HCT116 (cell line): ENCODE results near the gene TMEM94. TPM values are rescaled to one million over a fixed set of nuclear protein-coding genes. Genes with fewer than 3 reads are reported as not detected.
A peak's percentile ranks its signal among the peaks of the same experiment; 100 is the strongest.

Source experiments
- ATAC-seq: fragments of 200-7000 bp; cut with Tn5 transposase; 2 replicates; pipeline ENCODE4 v1.9.1; 2020; ENCODE audit warnings: mild to moderate bottlenecking, moderate library complexity
- BruUV-seq: library from RNA; stranded (reverse); fragments of 400-500 nt; replicated peaks from 2 replicates; lab custom pipeline; 2021; lab: Mats Ljungman, UMichigan
- CTCF ChIA-PET: fragments of 300-600 bp; sonication (Branson Sonifier 250); formaldehyde crosslinking; loops from one replicate; lab custom pipeline; 2021; ENCODE audit warnings: antibody characterized with exemption; lab: Charles Lee
- POLR2A ChIA-PET: fragments of 300-600, 350-600 bp; sonication (Branson Sonifier 250); formaldehyde crosslinking; loops from one replicate; lab custom pipeline; 2021; ENCODE audit warnings: antibody characterized with exemption; lab: Charles Lee
- RAD21 ChIA-PET, 2 experiments: fragments of 300-600 bp; sonication (Branson Sonifier 250); formaldehyde crosslinking; loops; one replicate each; lab custom pipeline; 2023; ENCODE audit warnings: low total read pairs in 2 of 2; ENCODE audit not compliant: uncharacterized antibody in 2 of 2, unreplicated experiment in 2 of 2, low non-redundant PET in 1 of 2; lab: Charles Lee
- DNase-seq: peaks from one replicate; pipeline ENCODE4 v3.0.0-alpha.2; 2010; ENCODE audit warnings: low read depth, low spot score
- H2AFZ ChIP-seq: fragments of 200-600 bp; shearing (Covaris generic), sonication (generic); 2 replicates; pipeline ENCODE4 v1.6.1; 2017; ENCODE audit warnings: low read depth, mixed run types, mixed read lengths, antibody characterized with exemption, low read length; ENCODE audit not compliant: poor library complexity, severe bottlenecking
- H3K27ac ChIP-seq: 2 replicates; pipeline ENCODE4 v1.5.1; 2012; ENCODE audit warnings: low read depth, low read length
- H3K27me3 ChIP-seq: fragments of 200-600 bp; sonication (generic); 2 replicates; pipeline ENCODE4 v1.6.1; 2016; ENCODE audit warnings: mixed run types, low read length, mixed read lengths; ENCODE audit not compliant: insufficient read depth
- H3K36me3 ChIP-seq, 2 experiments: fragments of 200-500 bp in 1 of 2; fragments of 200-600 bp in 1 of 2; sonication (Bioruptor generic) in 1 of 2; sonication (generic) in 1 of 2; 2 replicates each; pipeline versions ENCODE4 v1.5.1 to v1.6.1; 2014 to 2016; ENCODE audit warnings: low read length in 2 of 2, inconsistent platforms in 1 of 2, mixed read lengths in 1 of 2, mixed run types in 1 of 2; ENCODE audit not compliant: insufficient read depth in 2 of 2, control insufficient read depth in 1 of 2
- H3K4me1 ChIP-seq, 2 experiments: fragments of 200-600 bp in 1 of 2; sonication (generic) in 1 of 2; 2 replicates each; pipeline versions ENCODE4 v1.5.1 to v1.6.1; 2012 to 2017; ENCODE audit warnings: low read length in 2 of 2, inconsistent platforms in 1 of 2, mild to moderate bottlenecking in 1 of 2, mixed read lengths in 1 of 2, mixed run types in 1 of 2, moderate library complexity in 1 of 2; ENCODE audit not compliant: insufficient read depth in 2 of 2, control insufficient read depth in 1 of 2
- H3K4me2 ChIP-seq: fragments of 200-600 bp; sonication (generic); 2 replicates; pipeline ENCODE4 v1.6.1; 2017; ENCODE audit warnings: mixed run types, low read length, mixed read lengths
- H3K4me3 ChIP-seq, 2 experiments: fragments of 200-600 bp in 1 of 2; sonication (generic) in 1 of 2; replicated peaks in 1 of 2; 2 replicates each; pipeline ENCODE4 v1.5.1; 2011 to 2016; ENCODE audit warnings: low read length in 2 of 2, control low read depth in 1 of 2, low read depth in 1 of 2, mild to moderate bottlenecking in 1 of 2, mixed read lengths in 1 of 2, mixed run types in 1 of 2
- H3K79me2 ChIP-seq: fragments of 200-600 bp; sonication (generic); 2 replicates; pipeline ENCODE4 v1.6.1; 2017; ENCODE audit warnings: mild to moderate bottlenecking, mixed run types, low read length, moderate library complexity, mixed read lengths; ENCODE audit not compliant: insufficient read depth
- H3K9ac ChIP-seq: fragments of 200-600 bp; sonication (generic); 2 replicates; pipeline ENCODE4 v1.6.1; 2016; ENCODE audit warnings: low read length, mixed read lengths
- H3K9me2 ChIP-seq: fragments of 200-600 bp; sonication (generic), shearing (Covaris generic); 2 replicates; pipeline ENCODE4 v1.6.1; 2017; ENCODE audit warnings: mixed run types, mild to moderate bottlenecking, moderate library complexity; ENCODE audit not compliant: insufficient read depth
- H3K9me3 ChIP-seq, 2 experiments: fragments of 200-500 bp in 1 of 2; fragments of 200-600 bp in 1 of 2; sonication (Bioruptor generic) in 1 of 2; sonication (generic) in 1 of 2; 2 replicates each; pipeline ENCODE4 v1.6.1; 2014 to 2017; ENCODE audit warnings: low read length in 2 of 2, mixed read lengths in 2 of 2, inconsistent platforms in 1 of 2, low read depth in 1 of 2, mild to moderate bottlenecking in 1 of 2, mixed run types in 1 of 2, moderate library complexity in 1 of 2; ENCODE audit not compliant: control insufficient read depth in 1 of 2, insufficient read depth in 1 of 2
- H4K20me1 ChIP-seq: fragments of 200-600 bp; sonication (generic), shearing (Covaris generic); 2 replicates; pipeline ENCODE4 v1.6.1; 2017; ENCODE audit warnings: mixed run types, mild to moderate bottlenecking, moderate library complexity; ENCODE audit not compliant: insufficient read depth
- CBX3 ChIP-seq: IDR thresholded peaks from 2 replicates; pipeline ENCODE4 v1.6.1; 2012; ENCODE audit warnings: low read depth
- CEBPB ChIP-seq: IDR thresholded peaks from 2 replicates; pipeline ENCODE4 v1.6.1; 2012; ENCODE audit warnings: low read depth
- EGR1 ChIP-seq: IDR thresholded peaks from 2 replicates; pipeline ENCODE4 v1.6.1; 2012; ENCODE audit warnings: low read depth
- ELF1 ChIP-seq: IDR thresholded peaks from 2 replicates; pipeline ENCODE4 v1.6.1; 2012; ENCODE audit warnings: low read depth, borderline replicate concordance
- EZH2phosphoT487 ChIP-seq: fragments of 200-600 bp; IDR thresholded peaks from 2 replicates; pipeline ENCODE4 v1.6.1; 2018; ENCODE audit warnings: antibody characterized with exemption, borderline replicate concordance
- POLR2A ChIP-seq: IDR thresholded peaks from 2 replicates; pipeline ENCODE4 v1.7.0; 2011; ENCODE audit warnings: borderline replicate concordance; ENCODE audit not compliant: insufficient read depth, insufficient read length; ENCODE audit errors: extremely low read depth
- POLR2AphosphoS5 ChIP-seq: IDR thresholded peaks from 2 replicates; pipeline ENCODE4 v1.6.1; 2011; ENCODE audit warnings: mild to moderate bottlenecking, low read depth, low read length, moderate library complexity
- RAD21 ChIP-seq: IDR thresholded peaks from 2 replicates; pipeline ENCODE4 v1.6.1; 2012; ENCODE audit warnings: low read depth, mild to moderate bottlenecking
- SP1 ChIP-seq: IDR thresholded peaks from 2 replicates; pipeline ENCODE4 v1.6.1; 2012; ENCODE audit warnings: low read depth
- SRF ChIP-seq: IDR thresholded peaks from 2 replicates; pipeline ENCODE4 v1.6.1; 2012; ENCODE audit warnings: low read depth
- YY1 ChIP-seq: IDR thresholded peaks from 2 replicates; pipeline ENCODE4 v1.6.1; 2011; ENCODE audit warnings: low read length, low read depth, moderate library complexity, mild to moderate bottlenecking; ENCODE audit not compliant: insufficient replicate concordance; ENCODE audit errors: extremely low read depth
- intact Hi-C: fragments of 100-400 bp; cut with micrococcal nuclease; formaldehyde crosslinking; loops from 2 replicates; pipeline ENCODE4 v1.10.0; 2022
- total RNA-seq: library from RNA; stranded (reverse); gene quantifications from one replicate; pipeline ENCODE4 v1.2.1, GENCODE V29; 2021; ENCODE audit not compliant: unreplicated experiment
- TF ChIP-seq, protein P1 (sequence below): IDR thresholded peaks from 2 replicates; pipeline ENCODE4 v1.6.1; 2012; ENCODE audit warnings: low read depth
- TF ChIP-seq, protein P2 (sequence below): IDR thresholded peaks from 2 replicates; pipeline ENCODE4 v1.6.1; 2011; ENCODE audit warnings: mild to moderate bottlenecking, low read length, moderate library complexity; ENCODE audit not compliant: insufficient replicate concordance; ENCODE audit errors: extremely low read depth
- TF ChIP-seq, protein P3 (sequence below): IDR thresholded peaks from 2 replicates; pipeline ENCODE4 v1.6.1; 2012
- TF ChIP-seq, protein P4 (sequence below): IDR thresholded peaks from 2 replicates; pipeline ENCODE4 v1.6.1; 2012
- TF ChIP-seq, protein P5 (sequence below), 3 experiments: fragments of 200-600 bp in 1 of 3; sonication (generic) in 1 of 3; IDR thresholded peaks in 2 of 3; conservative IDR thresholded peaks in 1 of 3; 2 replicates each; pipeline ENCODE4 v1.5.1; 2012 to 2017; ENCODE audit warnings: low read depth in 2 of 3, low read length in 2 of 3, antibody characterized with exemption in 1 of 3, borderline replicate concordance in 1 of 3, control low read depth in 1 of 3, mild to moderate bottlenecking in 1 of 3, mixed read lengths in 1 of 3, mixed run types in 1 of 3, moderate library complexity in 1 of 3; ENCODE audit not compliant: insufficient read depth in 1 of 3

Gene TMEM94
- total RNA-seq, 1 experiment from 2014 or later = 75.4 TPM

DNA sequence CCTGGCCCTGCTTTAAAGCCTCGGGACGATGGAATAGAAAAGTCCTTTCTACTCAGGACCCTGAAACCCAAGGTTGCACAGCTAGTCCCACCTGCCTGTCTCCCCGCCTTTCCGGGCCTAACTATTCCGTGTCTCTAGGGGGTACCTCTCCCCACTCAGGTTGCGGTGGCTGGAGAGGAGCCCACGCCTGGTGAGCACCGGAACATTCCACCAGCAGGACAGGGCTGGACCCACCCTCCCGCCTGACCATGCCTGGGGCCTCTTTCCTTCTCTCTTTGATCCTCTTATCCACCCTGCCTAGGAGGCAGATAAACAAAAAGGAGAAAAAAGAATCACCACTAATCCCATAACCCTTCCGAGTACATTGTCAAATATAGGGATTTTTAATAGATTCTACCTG is 79.9 kb downstream of the TMEM94 start (continued):
- TF ChIP-seq, protein P1, sequence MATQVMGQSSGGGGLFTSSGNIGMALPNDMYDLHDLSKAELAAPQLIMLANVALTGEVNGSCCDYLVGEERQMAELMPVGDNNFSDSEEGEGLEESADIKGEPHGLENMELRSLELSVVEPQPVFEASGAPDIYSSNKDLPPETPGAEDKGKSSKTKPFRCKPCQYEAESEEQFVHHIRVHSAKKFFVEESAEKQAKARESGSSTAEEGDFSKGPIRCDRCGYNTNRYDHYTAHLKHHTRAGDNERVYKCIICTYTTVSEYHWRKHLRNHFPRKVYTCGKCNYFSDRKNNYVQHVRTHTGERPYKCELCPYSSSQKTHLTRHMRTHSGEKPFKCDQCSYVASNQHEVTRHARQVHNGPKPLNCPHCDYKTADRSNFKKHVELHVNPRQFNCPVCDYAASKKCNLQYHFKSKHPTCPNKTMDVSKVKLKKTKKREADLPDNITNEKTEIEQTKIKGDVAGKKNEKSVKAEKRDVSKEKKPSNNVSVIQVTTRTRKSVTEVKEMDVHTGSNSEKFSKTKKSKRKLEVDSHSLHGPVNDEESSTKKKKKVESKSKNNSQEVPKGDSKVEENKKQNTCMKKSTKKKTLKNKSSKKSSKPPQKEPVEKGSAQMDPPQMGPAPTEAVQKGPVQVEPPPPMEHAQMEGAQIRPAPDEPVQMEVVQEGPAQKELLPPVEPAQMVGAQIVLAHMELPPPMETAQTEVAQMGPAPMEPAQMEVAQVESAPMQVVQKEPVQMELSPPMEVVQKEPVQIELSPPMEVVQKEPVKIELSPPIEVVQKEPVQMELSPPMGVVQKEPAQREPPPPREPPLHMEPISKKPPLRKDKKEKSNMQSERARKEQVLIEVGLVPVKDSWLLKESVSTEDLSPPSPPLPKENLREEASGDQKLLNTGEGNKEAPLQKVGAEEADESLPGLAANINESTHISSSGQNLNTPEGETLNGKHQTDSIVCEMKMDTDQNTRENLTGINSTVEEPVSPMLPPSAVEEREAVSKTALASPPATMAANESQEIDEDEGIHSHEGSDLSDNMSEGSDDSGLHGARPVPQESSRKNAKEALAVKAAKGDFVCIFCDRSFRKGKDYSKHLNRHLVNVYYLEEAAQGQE = no peak
- TF ChIP-seq, all 23 proteins: peak for 0

DNA sequence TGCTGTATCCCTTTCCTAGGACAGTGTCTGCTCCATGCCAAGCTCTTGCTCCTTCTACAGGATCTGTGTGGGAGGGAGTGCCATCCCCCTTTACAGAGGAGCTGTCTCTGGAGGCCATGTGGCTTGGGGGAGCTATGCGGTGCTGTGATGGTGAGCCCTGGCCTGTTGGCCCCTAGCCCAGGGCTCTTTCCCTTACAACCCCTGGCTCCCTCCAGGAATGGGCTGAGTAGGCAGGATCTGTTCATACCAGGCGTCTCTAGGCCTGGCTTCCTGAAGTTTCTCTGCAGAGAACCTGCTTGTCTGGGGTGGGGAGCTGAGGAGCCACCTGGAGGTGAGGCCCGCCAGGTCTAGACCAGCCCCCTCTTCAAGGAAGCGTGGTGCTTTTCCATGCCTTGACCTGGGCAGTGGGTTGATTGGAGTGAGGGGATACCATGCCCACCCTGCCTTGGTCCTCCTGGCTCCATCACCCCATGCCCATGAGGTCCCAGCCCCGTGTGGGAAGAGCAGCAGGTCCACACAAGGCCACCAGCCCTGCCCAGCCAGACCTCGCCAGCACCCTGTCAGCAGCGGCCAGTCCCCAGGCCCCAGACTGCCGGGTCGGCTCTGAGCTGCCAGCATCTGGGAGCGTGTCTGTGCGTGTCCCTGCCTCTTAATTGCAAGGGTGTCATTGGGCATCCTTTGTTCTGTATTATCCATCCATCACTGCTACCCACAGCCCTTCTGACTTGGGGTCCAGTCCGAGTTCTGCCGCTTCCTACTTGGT is 83.7 kb downstream of the TMEM94 start:
- no peaks in the 10 kb centered on the region for H3K9me2 ChIP-seq
- POLR2A ChIA-PET = interaction anchor here (1.1 kb wide), 1 partner anchor 9 kb away, joined by 4 read pairs; no protein-coding TSS in a partner anchor
- CTCF ChIA-PET = interaction anchor here (1.5 kb wide), 1 partner anchor 13 kb away, joined by 4 read pairs; no protein-coding TSS in a partner anchor
- H4K20me1 ChIP-seq = no peaks in the 10 kb centered on the region
- no peaks in the 10 kb centered on the region for H3K27me3 ChIP-seq
- no peaks in the 10 kb centered on the region for H3K9me3 ChIP-seq
- H3K79me2 ChIP-seq = peaks cover 97% of the 10 kb centered on the region
- peaks cover under 1 to 28% of the 10 kb centered on the region in 2 experiments; a peak in 2 of 4 replicates for H3K4me1 ChIP-seq
- H3K4me3 ChIP-seq = no peak overlapping the region
- no TSS peak for BruUV-seq
- H3K9ac ChIP-seq = no peak overlapping the region
- peak; percentile 18; the same call in 1 of the 2 replicates for ATAC-seq
- H3K27ac ChIP-seq = peak overlapping the region; percentile 16; the same call in 1 of the 2 replicates
- intact Hi-C loops = no loop called here
- H3K4me2 ChIP-seq = no peak overlapping the region
- H3K36me3 ChIP-seq = no peaks in the 10 kb centered on the region; a peak in 1 of 4 replicates
- RAD21 ChIA-PET = no interaction called here
- DNase-seq = no peak
- no peak overlapping the region for H2AFZ ChIP-seq
- TF ChIP-seq EGR1 (no peak), YY1 (no peak), RAD21 (no peak), CEBPB (no peak), EZH2phosphoT487 (no peak), CBX3 (no peak), ELF1 (no peak), SRF (no peak), SP1 (no peak), POLR2A (no peak), POLR2AphosphoS5 (no peak)
- TF ChIP-seq, protein P2, sequence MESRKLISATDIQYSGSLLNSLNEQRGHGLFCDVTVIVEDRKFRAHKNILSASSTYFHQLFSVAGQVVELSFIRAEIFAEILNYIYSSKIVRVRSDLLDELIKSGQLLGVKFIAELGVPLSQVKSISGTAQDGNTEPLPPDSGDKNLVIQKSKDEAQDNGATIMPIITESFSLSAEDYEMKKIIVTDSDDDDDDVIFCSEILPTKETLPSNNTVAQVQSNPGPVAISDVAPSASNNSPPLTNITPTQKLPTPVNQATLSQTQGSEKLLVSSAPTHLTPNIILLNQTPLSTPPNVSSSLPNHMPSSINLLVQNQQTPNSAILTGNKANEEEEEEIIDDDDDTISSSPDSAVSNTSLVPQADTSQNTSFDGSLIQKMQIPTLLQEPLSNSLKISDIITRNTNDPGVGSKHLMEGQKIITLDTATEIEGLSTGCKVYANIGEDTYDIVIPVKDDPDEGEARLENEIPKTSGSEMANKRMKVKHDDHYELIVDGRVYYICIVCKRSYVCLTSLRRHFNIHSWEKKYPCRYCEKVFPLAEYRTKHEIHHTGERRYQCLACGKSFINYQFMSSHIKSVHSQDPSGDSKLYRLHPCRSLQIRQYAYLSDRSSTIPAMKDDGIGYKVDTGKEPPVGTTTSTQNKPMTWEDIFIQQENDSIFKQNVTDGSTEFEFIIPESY = no peak
- TF ChIP-seq, protein P3, sequence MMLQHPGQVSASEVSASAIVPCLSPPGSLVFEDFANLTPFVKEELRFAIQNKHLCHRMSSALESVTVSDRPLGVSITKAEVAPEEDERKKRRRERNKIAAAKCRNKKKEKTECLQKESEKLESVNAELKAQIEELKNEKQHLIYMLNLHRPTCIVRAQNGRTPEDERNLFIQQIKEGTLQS = no peak
- TF ChIP-seq, protein P4, sequence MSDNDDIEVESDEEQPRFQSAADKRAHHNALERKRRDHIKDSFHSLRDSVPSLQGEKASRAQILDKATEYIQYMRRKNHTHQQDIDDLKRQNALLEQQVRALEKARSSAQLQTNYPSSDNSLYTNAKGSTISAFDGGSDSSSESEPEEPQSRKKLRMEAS = no peak
- TF ChIP-seq, protein P5, sequence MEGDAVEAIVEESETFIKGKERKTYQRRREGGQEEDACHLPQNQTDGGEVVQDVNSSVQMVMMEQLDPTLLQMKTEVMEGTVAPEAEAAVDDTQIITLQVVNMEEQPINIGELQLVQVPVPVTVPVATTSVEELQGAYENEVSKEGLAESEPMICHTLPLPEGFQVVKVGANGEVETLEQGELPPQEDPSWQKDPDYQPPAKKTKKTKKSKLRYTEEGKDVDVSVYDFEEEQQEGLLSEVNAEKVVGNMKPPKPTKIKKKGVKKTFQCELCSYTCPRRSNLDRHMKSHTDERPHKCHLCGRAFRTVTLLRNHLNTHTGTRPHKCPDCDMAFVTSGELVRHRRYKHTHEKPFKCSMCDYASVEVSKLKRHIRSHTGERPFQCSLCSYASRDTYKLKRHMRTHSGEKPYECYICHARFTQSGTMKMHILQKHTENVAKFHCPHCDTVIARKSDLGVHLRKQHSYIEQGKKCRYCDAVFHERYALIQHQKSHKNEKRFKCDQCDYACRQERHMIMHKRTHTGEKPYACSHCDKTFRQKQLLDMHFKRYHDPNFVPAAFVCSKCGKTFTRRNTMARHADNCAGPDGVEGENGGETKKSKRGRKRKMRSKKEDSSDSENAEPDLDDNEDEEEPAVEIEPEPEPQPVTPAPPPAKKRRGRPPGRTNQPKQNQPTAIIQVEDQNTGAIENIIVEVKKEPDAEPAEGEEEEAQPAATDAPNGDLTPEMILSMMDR (IDR thresholded peaks at IDR 0.05 in 2 of 3, conservative IDR thresholded peaks at IDR 0.05 in 1 of 3; ENCODE audit: borderline replicate concordance in 1 of 3, insufficient read depth in 1 of 3, low read depth in 2 of 3, low read length in 2 of 3) = no peak
